Measurements from ENCODE around the gene OBP2B.
A peak's percentile ranks its signal among the peaks of the same experiment; 100 is the strongest.
"Not testable (repeated sequence)": the region's sequence is repeated elsewhere in the genome, so short reads cannot be mapped to it uniquely, and the experiment has no call there.

Gene OBP2B

GRCh38 chr9:133233681-133234432 is 24.8 kb upstream of the OBP2B start:
- H3K79me1 ChIP-seq (replicated peaks; ENCODE audit: low read length, poor library complexity, severe bottlenecking): no peaks in the 10 kb centered on the region

GRCh38 chr9:133231934-133232568 is 23.0 kb upstream of the OBP2B start:
- H3K27me3 ChIP-seq (ENCODE audit: control insufficient read depth in 1 of 2, insufficient read depth in 1 of 2, low read length in 2 of 2): peaks cover 0 to 31% of the 10 kb centered on the region in 2 experiments
- H2BK5ac ChIP-seq (ENCODE audit: low read depth, low read length, poor library complexity, severe bottlenecking); H3K14ac ChIP-seq (ENCODE audit: low read length in 2 of 2); H3K27ac ChIP-seq (ENCODE audit: low read length, poor library complexity, severe bottlenecking); H3K4me1 ChIP-seq (ENCODE audit: control insufficient read depth, insufficient read depth, low read depth, low read length); H3K4me2 ChIP-seq (ENCODE audit: low read length, poor library complexity, severe bottlenecking); H2BK12ac ChIP-seq (ENCODE audit: low read length in 2 of 2); H4K8ac ChIP-seq (ENCODE audit: low read length); H2BK120ac ChIP-seq (ENCODE audit: low read depth, low read length); H2AFZ ChIP-seq (ENCODE audit: low read depth, low read length); H3K18ac ChIP-seq (ENCODE audit: low read depth in 1 of 2, low read length in 2 of 2); DNase-seq; H2AK5ac ChIP-seq (ENCODE audit: low read length, severe bottlenecking); H4K91ac ChIP-seq (ENCODE audit: low read length); H3K9me3 ChIP-seq (ENCODE audit: control insufficient read depth, low read length); H2BK15ac ChIP-seq (ENCODE audit: low read depth, poor library complexity, severe bottlenecking); H3K4me3 ChIP-seq (ENCODE audit: insufficient read depth in 1 of 2, low read depth in 1 of 2, low read length in 2 of 2); H3K79me1 ChIP-seq (replicated peaks; ENCODE audit: low read length, poor library complexity, severe bottlenecking); H3K23ac ChIP-seq (ENCODE audit: low read length in 2 of 2); H3K4ac ChIP-seq (ENCODE audit: low read depth in 1 of 2, low read length in 2 of 2); H3K36me3 ChIP-seq (ENCODE audit: control insufficient read depth in 1 of 2, insufficient read depth in 2 of 2, low read depth in 1 of 2, low read length in 2 of 2); H3K9ac ChIP-seq (ENCODE audit: low read length): not testable (repeated sequence)
- WGBS: 88% methylated on average over 21 of the region's 24 CpGs

More at GRCh38 chr9:133233681-133234432, 24.8 kb upstream of the OBP2B start:
- Histone ChIP-seq H4K91ac (ENCODE audit: low read length) (no peak overlapping the region), H3K9ac (ENCODE audit: low read length) (no peak overlapping the region), H2BK5ac (ENCODE audit: low read depth, low read length, poor library complexity, severe bottlenecking) (no peak overlapping the region), H2BK12ac (ENCODE audit: low read length in 2 of 2) (no peak overlapping the region), H3K14ac (ENCODE audit: low read length in 2 of 2) (no peak overlapping the region), H2BK15ac (ENCODE audit: low read depth, poor library complexity, severe bottlenecking) (no peak overlapping the region), H3K18ac (ENCODE audit: low read depth in 1 of 2, low read length in 2 of 2) (no peak overlapping the region), H3K4ac (ENCODE audit: low read depth in 1 of 2, low read length in 2 of 2) (no peak overlapping the region), H2BK120ac (ENCODE audit: low read depth, low read length) (no peak overlapping the region), H3K4me1 (ENCODE audit: control insufficient read depth, insufficient read depth, low read depth, low read length) (peaks cover 11% of the 10 kb centered on the region), H2AFZ (ENCODE audit: low read depth, low read length) (no peak overlapping the region), H3K27ac (ENCODE audit: low read length, poor library complexity, severe bottlenecking) (no peak overlapping the region), H3K23ac (ENCODE audit: low read length in 2 of 2) (no peak overlapping the region), H3K4me2 (ENCODE audit: low read length, poor library complexity, severe bottlenecking) (no peak overlapping the region), H2AK5ac (ENCODE audit: low read length, severe bottlenecking) (no peak overlapping the region), H3K27me3 (ENCODE audit: control insufficient read depth in 1 of 2, insufficient read depth in 1 of 2, low read length in 2 of 2) (peaks cover 0 to 25% of the 10 kb centered on the region in 2 experiments), H3K36me3 (ENCODE audit: control insufficient read depth in 1 of 2, insufficient read depth in 2 of 2, low read depth in 1 of 2, low read length in 2 of 2) (no peaks in the 10 kb centered on the region), H4K8ac (ENCODE audit: low read length) (no peak overlapping the region), H3K4me3 (ENCODE audit: insufficient read depth in 1 of 2, low read depth in 1 of 2, low read length in 2 of 2) (no peak overlapping the region), H3K9me3 (ENCODE audit: control insufficient read depth, low read length) (no peaks in the 10 kb centered on the region)
- WGBS: 78% methylated on average over 31 of the region's 32 CpGs
- no peak for DNase-seq

GRCh38 chr9:133230514-133230913 is 21.5 kb upstream of the OBP2B start:
- not testable (repeated sequence) for H3K4ac ChIP-seq (ENCODE audit: low read depth in 1 of 2, low read length in 2 of 2); H3K4me2 ChIP-seq (ENCODE audit: low read length, poor library complexity, severe bottlenecking); H3K4me3 ChIP-seq (ENCODE audit: insufficient read depth in 1 of 2, low read depth in 1 of 2, low read length in 2 of 2); H3K36me3 ChIP-seq (ENCODE audit: control insufficient read depth in 1 of 2, insufficient read depth in 2 of 2, low read depth in 1 of 2, low read length in 2 of 2); H2AFZ ChIP-seq (ENCODE audit: low read depth, low read length); DNase-seq; H2BK5ac ChIP-seq (ENCODE audit: low read depth, low read length, poor library complexity, severe bottlenecking); H3K79me1 ChIP-seq (replicated peaks; ENCODE audit: low read length, poor library complexity, severe bottlenecking); H2AK5ac ChIP-seq (ENCODE audit: low read length, severe bottlenecking); H2BK120ac ChIP-seq (ENCODE audit: low read depth, low read length); H3K9me3 ChIP-seq (ENCODE audit: control insufficient read depth, low read length); H3K23ac ChIP-seq (ENCODE audit: low read length in 2 of 2); H3K27ac ChIP-seq (ENCODE audit: low read length, poor library complexity, severe bottlenecking); H2BK12ac ChIP-seq (ENCODE audit: low read length in 2 of 2); H3K4me1 ChIP-seq (ENCODE audit: control insufficient read depth, insufficient read depth, low read depth, low read length); H3K18ac ChIP-seq (ENCODE audit: low read depth in 1 of 2, low read length in 2 of 2); H4K8ac ChIP-seq (ENCODE audit: low read length); H3K14ac ChIP-seq (ENCODE audit: low read length in 2 of 2); H3K9ac ChIP-seq (ENCODE audit: low read length); H2BK15ac ChIP-seq (ENCODE audit: low read depth, poor library complexity, severe bottlenecking); H4K91ac ChIP-seq (ENCODE audit: low read length)
- 89% methylated on average over 6 of the region's 7 CpGs for WGBS
- peaks cover 3 to 39% of the 10 kb centered on the region in 2 experiments for H3K27me3 ChIP-seq (ENCODE audit: control insufficient read depth in 1 of 2, insufficient read depth in 1 of 2, low read length in 2 of 2)

GRCh38 chr9:133230093-133230492 is 21.0 kb upstream of the OBP2B start:
- no peaks in the 10 kb centered on the region for H3K36me3 ChIP-seq (ENCODE audit: control insufficient read depth in 1 of 2, insufficient read depth in 2 of 2, low read depth in 1 of 2, low read length in 2 of 2)
- H3K9me3 ChIP-seq (ENCODE audit: control insufficient read depth, low read length): no peaks in the 10 kb centered on the region
- no peak overlapping the region for H4K8ac ChIP-seq (ENCODE audit: low read length)
- no peak overlapping the region for H3K4me2 ChIP-seq (ENCODE audit: low read length, poor library complexity, severe bottlenecking)
- no peak overlapping the region for H3K4me3 ChIP-seq (ENCODE audit: insufficient read depth in 1 of 2, low read depth in 1 of 2, low read length in 2 of 2)
- H4K91ac ChIP-seq (ENCODE audit: low read length): no peak overlapping the region
- H3K23ac ChIP-seq (ENCODE audit: low read length in 2 of 2): peak overlapping the region in 1 of 2 experiments; percentile 9
- no peak overlapping the region for H3K14ac ChIP-seq (ENCODE audit: low read length in 2 of 2)
- 73% methylated on average over 5 of the region's 5 CpGs for WGBS
- H3K27me3 ChIP-seq (ENCODE audit: control insufficient read depth in 1 of 2, insufficient read depth in 1 of 2, low read length in 2 of 2): peaks cover 7 to 42% of the 10 kb centered on the region in 2 experiments
- H3K79me1 ChIP-seq (replicated peaks; ENCODE audit: low read length, poor library complexity, severe bottlenecking): no peaks in the 10 kb centered on the region
- no peak overlapping the region for H2BK120ac ChIP-seq (ENCODE audit: low read depth, low read length)
- H2BK12ac ChIP-seq (ENCODE audit: low read length in 2 of 2): no peak overlapping the region
- no peak overlapping the region for H2BK5ac ChIP-seq (ENCODE audit: low read depth, low read length, poor library complexity, severe bottlenecking)
- DNase-seq: no peak
- no peak overlapping the region for H2BK15ac ChIP-seq (ENCODE audit: low read depth, poor library complexity, severe bottlenecking)
- H3K4me1 ChIP-seq (ENCODE audit: control insufficient read depth, insufficient read depth, low read depth, low read length): peaks cover 1% of the 10 kb centered on the region
- no peak overlapping the region for H3K27ac ChIP-seq (ENCODE audit: low read length, poor library complexity, severe bottlenecking)
- no peak overlapping the region for H2AK5ac ChIP-seq (ENCODE audit: low read length, severe bottlenecking)
- H3K9ac ChIP-seq (ENCODE audit: low read length): no peak overlapping the region
- no peak overlapping the region for H2AFZ ChIP-seq (ENCODE audit: low read depth, low read length)
- H3K4ac ChIP-seq (ENCODE audit: low read depth in 1 of 2, low read length in 2 of 2): no peak overlapping the region
- no peak overlapping the region for H3K18ac ChIP-seq (ENCODE audit: low read depth in 1 of 2, low read length in 2 of 2)
